Body of pancreas (tissue), 4 donors: ENCODE results near the gene SCNN1G.

Source experiments
- POLR2A ChIP-seq, 3 donors: fragments of 450-650 bp; IDR thresholded peaks; one replicate each; pipeline ENCODE4 v1.6.1; 2016; ENCODE audit warnings: antibody characterized with exemption in 3 of 3, mild to moderate bottlenecking in 2 of 3
- TF ChIP-seq, protein P1 (sequence below), 7 experiments: fragments of 450-650 bp in 4 of 7; fragments of 200-600 bp in 3 of 7; sonication (generic) in 3 of 7; IDR thresholded peaks; one replicate each; pipeline ENCODE4 v1.5.1; 2016 to 2019; ENCODE audit warnings: antibody characterized with exemption in 7 of 7

DNA sequence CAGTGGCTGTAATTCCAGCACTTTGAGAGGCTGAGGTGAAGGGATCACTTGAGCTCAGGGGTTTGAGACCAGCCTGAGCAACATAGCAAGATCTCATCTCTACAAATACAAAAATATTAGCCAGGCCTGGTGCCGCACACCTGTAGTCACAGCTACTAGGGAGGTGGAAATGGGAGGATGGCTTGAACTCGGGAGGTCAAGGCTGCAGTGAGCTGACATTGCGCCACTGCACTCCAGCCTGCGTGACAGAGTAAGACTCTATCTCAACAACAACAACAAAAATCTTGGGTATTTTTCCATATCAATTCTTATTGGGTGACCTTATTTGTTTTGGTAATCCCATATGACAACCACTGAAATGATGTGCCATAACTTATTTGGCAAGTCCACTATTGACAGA, 52.6 kb downstream of the SCNN1G start:
- TF ChIP-seq, protein P1, sequence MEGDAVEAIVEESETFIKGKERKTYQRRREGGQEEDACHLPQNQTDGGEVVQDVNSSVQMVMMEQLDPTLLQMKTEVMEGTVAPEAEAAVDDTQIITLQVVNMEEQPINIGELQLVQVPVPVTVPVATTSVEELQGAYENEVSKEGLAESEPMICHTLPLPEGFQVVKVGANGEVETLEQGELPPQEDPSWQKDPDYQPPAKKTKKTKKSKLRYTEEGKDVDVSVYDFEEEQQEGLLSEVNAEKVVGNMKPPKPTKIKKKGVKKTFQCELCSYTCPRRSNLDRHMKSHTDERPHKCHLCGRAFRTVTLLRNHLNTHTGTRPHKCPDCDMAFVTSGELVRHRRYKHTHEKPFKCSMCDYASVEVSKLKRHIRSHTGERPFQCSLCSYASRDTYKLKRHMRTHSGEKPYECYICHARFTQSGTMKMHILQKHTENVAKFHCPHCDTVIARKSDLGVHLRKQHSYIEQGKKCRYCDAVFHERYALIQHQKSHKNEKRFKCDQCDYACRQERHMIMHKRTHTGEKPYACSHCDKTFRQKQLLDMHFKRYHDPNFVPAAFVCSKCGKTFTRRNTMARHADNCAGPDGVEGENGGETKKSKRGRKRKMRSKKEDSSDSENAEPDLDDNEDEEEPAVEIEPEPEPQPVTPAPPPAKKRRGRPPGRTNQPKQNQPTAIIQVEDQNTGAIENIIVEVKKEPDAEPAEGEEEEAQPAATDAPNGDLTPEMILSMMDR (IDR thresholded peaks at IDR 0.05) = no peak
- no peak for TF ChIP-seq POLR2A (IDR thresholded peaks at IDR 0.05)
